Inferior parietal cortex (tissue), 1 donor: Measurements from ENCODE around the gene SHH.
A peak's percentile ranks its signal among the peaks of the same experiment; 100 is the strongest.

Experiments
- DNase-seq: peaks from one replicate; pipeline ENCODE4 v3.0.0-alpha.2; 2016; ENCODE audit errors: extremely low spot score

Gene SHH

GRCh38 chr7:155792315-155792960 lies 19.8 kb downstream of the SHH start:
- DNase-seq = no peak

- no peak for DNase-seq
These were observed 20.4 kb downstream of the SHH start for GRCh38 chr7:155791836-155792235.

GRCh38 chr7:155791214-155791737 lies 21.0 kb downstream of the SHH start:
- DNase-seq = no peak

- DNase-seq = no peak
These were observed 21.6 kb downstream of the SHH start for GRCh38 chr7:155790666-155791065.

- DNase-seq = no peak
These were observed 23.1 kb downstream of the SHH start for GRCh38 chr7:155789001-155789725.

- DNase-seq = no peak
These were observed 23.7 kb downstream of the SHH start for GRCh38 chr7:155788616-155789000.

GRCh38 chr7:155787171-155787851 lies 25.0 kb downstream of the SHH start:
- no peak for DNase-seq

GRCh38 chr7:155786491-155786890 lies 25.8 kb downstream of the SHH start:
- DNase-seq = no peak

- DNase-seq = no peak
These were observed 26.7 kb downstream of the SHH start for GRCh38 chr7:155785536-155785935.

GRCh38 chr7:155782466-155782865 lies 29.8 kb downstream of the SHH start:
- DNase-seq = no peak

- no peak for DNase-seq
These were observed 30.8 kb downstream of the SHH start for GRCh38 chr7:155781433-155781832.

- no peak for DNase-seq
These were observed 31.4 kb downstream of the SHH start for GRCh38 chr7:155780884-155781283.

GRCh38 chr7:155778349-155778748 lies 33.9 kb downstream of the SHH start:
- no peak for DNase-seq

- no peak for DNase-seq
These were observed 35.7 kb downstream of the SHH start for GRCh38 chr7:155776606-155777005.

- no peak for DNase-seq
These were observed 36.6 kb downstream of the SHH start for GRCh38 chr7:155775691-155776090.

- no peak for DNase-seq
These were observed 37.3 kb downstream of the SHH start for GRCh38 chr7:155774947-155775346.

GRCh38 chr7:155773531-155773930 lies 38.7 kb downstream of the SHH start:
- DNase-seq = no peak

GRCh38 chr7:155770241-155770640 lies 42.0 kb downstream of the SHH start:
- DNase-seq = no peak

GRCh38 chr7:155769701-155770100 lies 42.6 kb downstream of the SHH start:
- peak; percentile 77 for DNase-seq

GRCh38 chr7:155766966-155767916 lies 45.0 kb downstream of the SHH start:
- DNase-seq = no peak

- DNase-seq = no peak
These were observed 45.9 kb downstream of the SHH start for GRCh38 chr7:155766386-155766785.

- DNase-seq = no peak
These were observed 46.8 kb downstream of the SHH start for GRCh38 chr7:155765458-155765857.
